PC-3 (cell line): ENCODE data around the gene TMEM107.

ENCODE experiments used
- CTCF ChIP-seq: fragments of 300-600 bp; sonication (generic); conservative IDR thresholded peaks from 2 replicates; pipeline ENCODE4 v1.5.1; 2017; ENCODE audit warnings: antibody characterized with exemption, low read depth, mild to moderate bottlenecking, low read length
- EZH2 ChIP-seq: fragments of 300-600 bp; sonication (generic); IDR thresholded peaks from one replicate; pipeline ENCODE4 v1.6.1; 2017; ENCODE audit warnings: antibody characterized with exemption, mild to moderate bottlenecking, low read length; ENCODE audit not compliant: unreplicated experiment
- EZH2phosphoT487 ChIP-seq: fragments of 300-600 bp; sonication (generic); IDR thresholded peaks from 2 replicates; pipeline ENCODE4 v1.6.1; 2018; ENCODE audit warnings: mild to moderate bottlenecking, antibody characterized with exemption, low read length, borderline replicate concordance

GRCh38 chr17:8161289-8162232, 14.6 kb downstream of the TMEM107 start:
- TF ChIP-seq EZH2phosphoT487 (no peak), CTCF (no peak), EZH2 (no peak)
